HepG2 (cell line): Measurements from ENCODE around the gene COG1. TPM values are rescaled to one million over a fixed set of nuclear protein-coding genes. Genes with fewer than 3 reads are reported as not detected.
A peak's percentile ranks its signal among the peaks of the same experiment; 100 is the strongest.

ENCODE experiments used
- E2F2 ChIP-seq: sonication (generic); formaldehyde crosslinking; IDR thresholded peaks from 2 replicates; pipeline ENCODE4 v1.4.0; 2020; ENCODE audit warnings: missing genetic modification reagents, borderline replicate concordance
- KLF9 ChIP-seq: IDR thresholded peaks from 2 replicates; pipeline ENCODE4 v1.6.1; 2016; ENCODE audit warnings: low read depth
- NR2F2 ChIP-seq: IDR thresholded peaks from 2 replicates; pipeline ENCODE4 v1.6.1; 2012; ENCODE audit warnings: low read depth, inconsistent platforms, borderline replicate concordance
- SMARCE1 ChIP-seq: fragments of 450-650 bp; IDR thresholded peaks from 2 replicates; pipeline ENCODE4 v1.6.1; 2017; ENCODE audit warnings: borderline replicate concordance
- ZBED4 ChIP-seq: sonication (generic); formaldehyde crosslinking; IDR thresholded peaks from 2 replicates; pipeline ENCODE4 v1.4.0; 2020; ENCODE audit warnings: missing genetic modification reagents, borderline replicate concordance
- ZBTB44 ChIP-seq: sonication (generic); formaldehyde crosslinking; IDR thresholded peaks from 2 replicates; pipeline ENCODE4 v1.4.0; 2020; ENCODE audit warnings: missing genetic modification reagents
- ZNF101 ChIP-seq: sonication (generic); formaldehyde crosslinking; IDR thresholded peaks from 2 replicates; pipeline ENCODE4 v1.4.0; 2020; ENCODE audit warnings: mild to moderate bottlenecking, low read depth, missing genetic modification reagents, borderline replicate concordance
- ZNF124 ChIP-seq: sonication (generic); formaldehyde crosslinking; IDR thresholded peaks from 2 replicates; pipeline ENCODE4 v1.4.0; 2020; ENCODE audit warnings: missing genetic modification reagents
- ZNF414 ChIP-seq: sonication (generic); formaldehyde crosslinking; IDR thresholded peaks from 2 replicates; pipeline ENCODE4 v1.5.0; 2020; ENCODE audit warnings: missing genetic modification reagents
- ZNF512 ChIP-seq: sonication (generic); formaldehyde crosslinking; IDR thresholded peaks from 2 replicates; pipeline ENCODE4 v1.4.0; 2020; ENCODE audit warnings: mild to moderate bottlenecking, missing genetic modification reagents
- ZNF607 ChIP-seq: sonication (generic); formaldehyde crosslinking; IDR thresholded peaks from 2 replicates; pipeline ENCODE4 v1.5.1; 2020; ENCODE audit warnings: missing genetic modification reagents, mild to moderate bottlenecking, borderline replicate concordance
- ZNF761 ChIP-seq: sonication (generic); formaldehyde crosslinking; conservative IDR thresholded peaks from 2 replicates; pipeline ENCODE4 v1.4.0; 2020; ENCODE audit warnings: mild to moderate bottlenecking, missing genetic modification reagents
- polyA plus RNA-seq, 8 experiments: library from polyadenylated mRNA; depleted of rRNA in 3 of 8; stranded (reverse) in 7 of 8; unstranded in 1 of 8; fragments of >200 nt; fragmentation: Illumina TruSeq in 4 of 8; extraction: Trizol in 4 of 8; gene quantifications; 2 replicates each; pipeline versions ENCODE4 v1.2.1 to v1.2.3, GENCODE V29; 2011 to 2016; ENCODE audit warnings: low read depth in 4 of 8, missing spikeins in 1 of 8, mixed read lengths in 1 of 8; ENCODE audit not compliant: insufficient read depth in 1 of 8
- total RNA-seq, 5 experiments: library from RNA; depleted of rRNA; stranded (reverse); fragments of >200 nt; fragmentation: Illumina TruSeq; extraction: Trizol; gene quantifications; 2 replicates each; pipeline ENCODE4 v1.2.3, GENCODE V29; 2016; ENCODE audit warnings: low read depth in 1 of 5
- TF ChIP-seq, protein P1 (sequence below): sonication (generic); formaldehyde crosslinking; IDR thresholded peaks from 2 replicates; pipeline ENCODE4 v1.4.0; 2020; ENCODE audit warnings: missing genetic modification reagents, borderline replicate concordance
- TF ChIP-seq, protein P2 (sequence below): sonication (generic); formaldehyde crosslinking; IDR thresholded peaks from 2 replicates; pipeline ENCODE4 v1.4.0; 2020; ENCODE audit warnings: missing genetic modification reagents, borderline replicate concordance

The COG1 gene
- total and polyA plus RNA-seq, 2 of the 13 experiments (the other 11 are each of a cell fraction or from before 2014, with no cell fraction given) = 36.6 to 39.7 TPM

DNA sequence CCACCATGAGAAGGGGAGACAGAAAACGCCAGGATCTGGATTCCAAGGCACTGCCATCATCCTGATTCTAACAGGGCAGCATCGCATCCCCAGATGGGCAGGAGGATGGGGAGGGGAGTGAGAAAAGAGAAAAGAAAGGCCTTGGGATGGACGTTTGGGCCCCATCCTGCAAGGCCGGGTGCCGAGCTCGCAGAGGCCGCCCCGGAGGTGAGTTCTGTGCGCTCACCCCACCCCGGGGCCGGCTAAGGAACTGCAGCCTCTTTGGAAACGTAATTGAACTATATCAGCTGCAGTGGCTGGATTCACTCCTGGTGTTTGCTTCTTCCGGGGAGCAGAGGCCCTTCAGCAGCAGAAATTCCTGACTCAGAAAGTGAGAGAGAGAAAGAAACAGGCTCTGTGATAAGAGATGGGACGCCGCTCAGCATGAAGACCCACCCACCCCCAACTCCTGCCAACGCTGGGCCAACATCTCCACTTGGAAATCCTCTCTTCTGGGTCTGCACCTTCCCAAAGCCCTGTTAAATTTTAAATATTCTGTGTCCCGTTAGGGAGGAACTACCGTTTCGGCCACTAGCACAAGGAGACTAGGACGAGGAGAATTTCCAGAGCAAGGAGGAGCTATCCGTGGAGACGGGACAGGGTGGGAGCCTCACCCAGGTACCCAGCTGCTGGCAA is 36.6 kb upstream of the COG1 start (continued):
- TF ChIP-seq ZBED4 (peak; percentile 68; the same call in 1 of the 2 replicates), ZNF124 (CRISPR knock-in tag) (peak; percentile 64; the same call in 1 of the 2 replicates), ZNF101 (no peak), ZNF607 (peak; percentile 71; the same call in 1 of the 2 replicates), ZNF414 (CRISPR knock-in tag) (no peak), E2F2 (CRISPR knock-in tag) (no peak), SMARCE1 (no peak), KLF9 (CRISPR knock-in tag) (0 out of 2 replicates have a peak, but pooled peaks have one; percentile 38), ZNF761 (CRISPR knock-in tag) (peak; percentile 99), ZBTB44 (CRISPR knock-in tag) (no peak), NR2F2 (no peak), ZNF512 (CRISPR knock-in tag) (no peak)
- TF ChIP-seq, protein P1, sequence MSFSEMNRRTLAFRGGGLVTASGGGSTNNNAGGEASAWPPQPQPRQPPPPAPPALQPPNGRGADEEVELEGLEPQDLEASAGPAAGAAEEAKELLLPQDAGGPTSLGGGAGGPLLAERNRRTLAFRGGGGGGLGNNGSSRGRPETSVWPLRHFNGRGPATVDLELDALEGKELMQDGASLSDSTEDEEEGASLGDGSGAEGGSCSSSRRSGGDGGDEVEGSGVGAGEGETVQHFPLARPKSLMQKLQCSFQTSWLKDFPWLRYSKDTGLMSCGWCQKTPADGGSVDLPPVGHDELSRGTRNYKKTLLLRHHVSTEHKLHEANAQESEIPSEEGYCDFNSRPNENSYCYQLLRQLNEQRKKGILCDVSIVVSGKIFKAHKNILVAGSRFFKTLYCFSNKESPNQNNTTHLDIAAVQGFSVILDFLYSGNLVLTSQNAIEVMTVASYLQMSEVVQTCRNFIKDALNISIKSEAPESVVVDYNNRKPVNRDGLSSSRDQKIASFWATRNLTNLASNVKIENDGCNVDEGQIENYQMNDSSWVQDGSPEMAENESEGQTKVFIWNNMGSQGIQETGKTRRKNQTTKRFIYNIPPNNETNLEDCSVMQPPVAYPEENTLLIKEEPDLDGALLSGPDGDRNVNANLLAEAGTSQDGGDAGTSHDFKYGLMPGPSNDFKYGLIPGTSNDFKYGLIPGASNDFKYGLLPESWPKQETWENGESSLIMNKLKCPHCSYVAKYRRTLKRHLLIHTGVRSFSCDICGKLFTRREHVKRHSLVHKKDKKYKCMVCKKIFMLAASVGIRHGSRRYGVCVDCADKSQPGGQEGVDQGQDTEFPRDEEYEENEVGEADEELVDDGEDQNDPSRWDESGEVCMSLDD (CRISPR knock-in tag) = no peak
- TF ChIP-seq, protein P2, sequence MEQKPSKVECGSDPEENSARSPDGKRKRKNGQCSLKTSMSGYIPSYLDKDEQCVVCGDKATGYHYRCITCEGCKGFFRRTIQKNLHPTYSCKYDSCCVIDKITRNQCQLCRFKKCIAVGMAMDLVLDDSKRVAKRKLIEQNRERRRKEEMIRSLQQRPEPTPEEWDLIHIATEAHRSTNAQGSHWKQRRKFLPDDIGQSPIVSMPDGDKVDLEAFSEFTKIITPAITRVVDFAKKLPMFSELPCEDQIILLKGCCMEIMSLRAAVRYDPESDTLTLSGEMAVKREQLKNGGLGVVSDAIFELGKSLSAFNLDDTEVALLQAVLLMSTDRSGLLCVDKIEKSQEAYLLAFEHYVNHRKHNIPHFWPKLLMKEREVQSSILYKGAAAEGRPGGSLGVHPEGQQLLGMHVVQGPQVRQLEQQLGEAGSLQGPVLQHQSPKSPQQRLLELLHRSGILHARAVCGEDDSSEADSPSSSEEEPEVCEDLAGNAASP (CRISPR knock-in tag) = 0 out of 2 replicates have a peak, but pooled peaks have one; percentile 30
